Suprapubic skin (tissue), 4 donors: ENCODE measurements around the gene TBC1D22A. TPM values are rescaled to one million over a fixed set of nuclear protein-coding genes. Genes with fewer than 3 reads are reported as not detected.
"Not testable (repeated sequence)": the region's sequence is repeated elsewhere in the genome, so short reads cannot be mapped to it uniquely, and the experiment has no call there.

Experiments
- DNase-seq, 2 donors: peaks; one replicate each; pipeline ENCODE4 v3.0.0-alpha.2; 2019; ENCODE audit warnings: low spot score in 2 of 2
- H3K27ac ChIP-seq: fragments of 200-600 bp; sonication (generic); one replicate; pipeline ENCODE4 v1.5.1; 2019
- H3K27me3 ChIP-seq: fragments of 200-600 bp; sonication (generic); one replicate; pipeline ENCODE4 v1.5.1; 2019
- H3K36me3 ChIP-seq: fragments of 200-600 bp; sonication (generic); one replicate; pipeline ENCODE4 v1.5.1; 2019
- H3K4me1 ChIP-seq: fragments of 200-600 bp; sonication (generic); one replicate; pipeline ENCODE4 v1.5.1; 2019
- H3K4me3 ChIP-seq: fragments of 200-600 bp; sonication (generic); one replicate; pipeline ENCODE4 v1.5.1; 2019; ENCODE audit warnings: mild to moderate bottlenecking
- H3K9me3 ChIP-seq: fragments of 200-600 bp; sonication (generic); one replicate; pipeline ENCODE4 v1.5.1; 2019
- EP300 ChIP-seq: sonication (generic); formaldehyde crosslinking; IDR thresholded peaks from one replicate; pipeline ENCODE4 v1.6.1; 2017; ENCODE audit warnings: antibody characterized with exemption
- POLR2A ChIP-seq, 2 donors: fragments of 450-650 bp; IDR thresholded peaks; one replicate each; pipeline ENCODE4 v1.6.1; 2017; ENCODE audit warnings: antibody characterized with exemption in 2 of 2, mild to moderate bottlenecking in 2 of 2, moderate library complexity in 2 of 2
- POLR2AphosphoS5 ChIP-seq, 3 donors: sonication (generic); formaldehyde crosslinking; IDR thresholded peaks; one replicate each; pipeline ENCODE4 v1.6.1; 2017; ENCODE audit warnings: antibody characterized with exemption in 3 of 3
- WGBS: methylation state at CpG from one replicate; pipeline ENCODE4 v1.1.5; 2018; 5-methylcytosine and 5-hydroxymethylcytosine counted together
- total RNA-seq, 4 donors: library from RNA; depleted of rRNA; stranded (reverse); fragments of >200 nt; gene quantifications; one replicate each; pipeline ENCODE4 v1.1.0, GENCODE V29; 2016
- TF ChIP-seq, protein P1 (sequence below), 2 donors: fragments of 200-600 bp in 1 of 2; fragments of 450-650 bp in 1 of 2; sonication (generic) in 1 of 2; IDR thresholded peaks; one replicate each; pipeline ENCODE4 v1.5.1; 2016 to 2019; ENCODE audit warnings: antibody characterized with exemption in 2 of 2, mild to moderate bottlenecking in 1 of 2, moderate library complexity in 1 of 2

Gene TBC1D22A
- total RNA-seq, 4 donors from 2014 or later: 24.8 to 43.2 (median 35.4) TPM

DNA sequence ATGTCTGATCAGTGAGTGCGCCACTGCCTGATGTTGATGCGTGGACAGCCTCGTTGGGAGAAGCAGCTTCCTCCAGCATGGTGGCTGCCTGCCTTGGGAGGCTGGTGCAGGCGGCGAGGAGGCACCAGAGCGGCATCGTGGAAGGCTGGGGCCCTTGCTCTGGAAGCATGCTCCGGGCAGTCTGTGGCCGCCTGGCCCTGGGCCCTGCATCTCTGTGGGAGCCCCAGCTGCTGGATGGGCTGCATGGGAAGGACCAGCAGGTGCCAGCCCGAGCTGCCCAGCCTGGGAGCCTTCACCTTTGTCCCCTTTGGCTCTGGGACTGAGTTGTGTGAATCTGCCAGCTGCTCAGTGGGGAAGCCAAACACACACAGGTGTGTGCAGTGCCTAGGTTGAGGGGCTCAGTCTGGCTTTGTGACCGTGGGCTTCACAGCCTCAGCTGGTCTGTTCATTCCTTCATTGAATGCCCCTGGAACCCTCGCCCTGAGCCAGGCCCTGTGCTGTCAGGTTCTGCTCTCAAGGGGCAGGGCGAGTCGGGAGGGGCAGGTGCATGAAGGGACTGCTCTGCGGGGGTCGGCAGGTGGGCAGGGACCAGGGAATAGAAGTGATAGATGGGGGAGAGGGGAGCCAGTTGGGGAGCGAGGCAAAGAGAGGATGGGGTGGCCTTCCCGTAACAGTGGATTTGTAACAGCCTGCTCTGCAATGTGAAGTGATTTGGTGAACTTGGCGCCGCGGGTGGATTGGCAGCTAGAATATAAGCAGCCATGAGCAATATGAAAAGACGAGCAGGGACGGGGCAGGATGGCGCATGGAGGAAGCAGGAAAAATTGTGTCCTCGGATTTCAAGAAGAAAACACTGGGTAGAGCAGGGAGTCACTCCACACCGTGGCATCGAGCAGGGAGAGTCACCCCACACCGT lies 354.2 kb downstream of the TBC1D22A start:
- no peak overlapping the region for H3K27ac ChIP-seq
- TF ChIP-seq POLR2AphosphoS5 (IDR thresholded peaks at IDR 0.05): no peak
- TF ChIP-seq, protein P1, sequence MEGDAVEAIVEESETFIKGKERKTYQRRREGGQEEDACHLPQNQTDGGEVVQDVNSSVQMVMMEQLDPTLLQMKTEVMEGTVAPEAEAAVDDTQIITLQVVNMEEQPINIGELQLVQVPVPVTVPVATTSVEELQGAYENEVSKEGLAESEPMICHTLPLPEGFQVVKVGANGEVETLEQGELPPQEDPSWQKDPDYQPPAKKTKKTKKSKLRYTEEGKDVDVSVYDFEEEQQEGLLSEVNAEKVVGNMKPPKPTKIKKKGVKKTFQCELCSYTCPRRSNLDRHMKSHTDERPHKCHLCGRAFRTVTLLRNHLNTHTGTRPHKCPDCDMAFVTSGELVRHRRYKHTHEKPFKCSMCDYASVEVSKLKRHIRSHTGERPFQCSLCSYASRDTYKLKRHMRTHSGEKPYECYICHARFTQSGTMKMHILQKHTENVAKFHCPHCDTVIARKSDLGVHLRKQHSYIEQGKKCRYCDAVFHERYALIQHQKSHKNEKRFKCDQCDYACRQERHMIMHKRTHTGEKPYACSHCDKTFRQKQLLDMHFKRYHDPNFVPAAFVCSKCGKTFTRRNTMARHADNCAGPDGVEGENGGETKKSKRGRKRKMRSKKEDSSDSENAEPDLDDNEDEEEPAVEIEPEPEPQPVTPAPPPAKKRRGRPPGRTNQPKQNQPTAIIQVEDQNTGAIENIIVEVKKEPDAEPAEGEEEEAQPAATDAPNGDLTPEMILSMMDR (IDR thresholded peaks at IDR 0.05): no peak
- TF ChIP-seq EP300: no peak
- no peak for TF ChIP-seq POLR2A (IDR thresholded peaks at IDR 0.05)
- WGBS: 92% methylated on average over 20 of the region's 28 CpGs
- no peaks in the 10 kb centered on the region for H3K9me3 ChIP-seq
- DNase-seq: no peak
- H3K4me3 ChIP-seq: no peak overlapping the region
- H3K27me3 ChIP-seq: no peaks in the 10 kb centered on the region
- peaks cover 20% of the 10 kb centered on the region for H3K36me3 ChIP-seq
- peaks cover 3% of the 10 kb centered on the region for H3K4me1 ChIP-seq

GRCh38 chr22:47117442-47117841 lies 355.0 kb downstream of the TBC1D22A start:
- H3K27ac ChIP-seq, H3K9me3 ChIP-seq, H3K4me1 ChIP-seq, H3K27me3 ChIP-seq, H3K4me3 ChIP-seq: not testable (repeated sequence)
- peak in 1 of 2 donors; percentile 41 for DNase-seq
- WGBS: 91% methylated on average over 7 of the region's 18 CpGs
- peaks cover 13% of the 10 kb centered on the region for H3K36me3 ChIP-seq

- no peak overlapping the region for H3K27ac ChIP-seq
- H3K36me3 ChIP-seq: peaks cover 5% of the 10 kb centered on the region
- no peak for DNase-seq
- no peak for TF ChIP-seq EP300
- TF ChIP-seq POLR2A (IDR thresholded peaks at IDR 0.05): no peak
- TF ChIP-seq, protein P1 (IDR thresholded peaks at IDR 0.05): no peak
- no peak for TF ChIP-seq POLR2AphosphoS5 (IDR thresholded peaks at IDR 0.05)
- WGBS: 88% methylated on average over 8 of the region's 8 CpGs
- H3K9me3 ChIP-seq: no peaks in the 10 kb centered on the region
- H3K4me3 ChIP-seq: no peak overlapping the region
- H3K27me3 ChIP-seq: no peaks in the 10 kb centered on the region
- H3K4me1 ChIP-seq: peaks cover 15% of the 10 kb centered on the region
Measured at GRCh38 chr22:47119181-47119580, 356.7 kb downstream of the TBC1D22A start.

DNA sequence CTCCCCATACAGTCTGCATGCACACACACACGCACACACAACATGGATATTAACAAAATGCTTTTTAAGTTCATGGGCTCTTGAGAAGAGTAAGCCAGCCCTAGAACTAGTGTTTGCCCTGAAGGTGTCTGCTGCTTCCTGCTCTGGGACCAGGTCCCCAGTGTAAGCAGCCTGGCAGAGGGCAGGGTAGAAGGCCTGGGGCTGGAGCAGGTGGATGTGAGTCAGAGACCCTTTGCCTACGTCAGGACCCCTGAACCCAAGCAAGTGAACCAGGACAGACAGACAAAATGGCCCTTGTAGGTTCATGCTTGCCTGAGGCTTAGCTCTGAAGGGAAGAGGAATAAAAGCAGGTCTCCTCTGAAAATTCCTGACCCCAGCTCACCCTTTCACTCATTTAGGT lies 357.9 kb downstream of the TBC1D22A start:
- Histone ChIP-seq H3K27me3 (no peaks in the 10 kb centered on the region), H3K4me3 (no peak overlapping the region), H3K4me1 (peaks cover 20% of the 10 kb centered on the region), H3K9me3 (no peaks in the 10 kb centered on the region), H3K27ac (no peak overlapping the region), H3K36me3 (peaks cover 5% of the 10 kb centered on the region)
- 87% methylated on average over 2 of the region's 2 CpGs for WGBS
- TF ChIP-seq, protein P1 (IDR thresholded peaks at IDR 0.05): no peak
- TF ChIP-seq EP300 (no peak), POLR2A (IDR thresholded peaks at IDR 0.05) (no peak), POLR2AphosphoS5 (IDR thresholded peaks at IDR 0.05) (no peak)
- peak in 1 of 2 donors; percentile 28 for DNase-seq

GRCh38 chr22:47121791-47122190 lies 359.3 kb downstream of the TBC1D22A start:
- H3K27me3 ChIP-seq: no peaks in the 10 kb centered on the region
- DNase-seq: no peak
- WGBS: 96% methylated on average over 9 of the region's 11 CpGs
- no peak overlapping the region for H3K4me3 ChIP-seq
- H3K4me1 ChIP-seq: peaks cover 20% of the 10 kb centered on the region
- no peaks in the 10 kb centered on the region for H3K36me3 ChIP-seq
- H3K9me3 ChIP-seq: no peaks in the 10 kb centered on the region
- no peak overlapping the region for H3K27ac ChIP-seq
- no peak for TF ChIP-seq POLR2A (IDR thresholded peaks at IDR 0.05)
- TF ChIP-seq POLR2AphosphoS5 (IDR thresholded peaks at IDR 0.05): no peak
- TF ChIP-seq EP300: no peak
- TF ChIP-seq, protein P1 (IDR thresholded peaks at IDR 0.05): no peak
